Measurements from ENCODE around the gene TMEM132A. TPM values are rescaled to one million over a fixed set of nuclear protein-coding genes. Genes with fewer than 3 reads are reported as not detected.

The TMEM132A gene
- total and polyA plus RNA-seq, 9 of the 15 experiments (the other 6 are each of a cell fraction or from before 2014, with no cell fraction given): 0.04 to 1.1 (median 0.18) TPM; not detected in 4

- Histone ChIP-seq H3K4me2 (ENCODE audit: insufficient read depth, low read length) (no peak overlapping the region), H3K9ac (ENCODE audit: insufficient read depth in 1 of 2, low read depth in 2 of 2, low read length in 2 of 2) (no peak overlapping the region), H3K4me3 (no peak overlapping the region), H3K27ac (ENCODE audit: extremely low read depth, low read depth, low read length) (no peak overlapping the region), H3K36me3 (ENCODE audit: control insufficient read depth, insufficient read depth, low read length) (no peaks in the 10 kb centered on the region), H3K4me1 (replicated peaks in 1 of 2; ENCODE audit: control insufficient read depth in 2 of 2, insufficient read depth in 2 of 2, low read length in 2 of 2) (no peaks in the 10 kb centered on the region), H3K79me2 (ENCODE audit: control insufficient read depth, insufficient read depth, low read length) (no peaks in the 10 kb centered on the region), H4K20me1 (replicated peaks; ENCODE audit: control insufficient read depth, insufficient read depth, low read length) (0 out of 2 replicates have a peak, but pooled peaks cover 3% of the 10 kb centered on the region), H3K27me3 (ENCODE audit: control insufficient read depth in 2 of 2, insufficient read depth in 2 of 2, low read length in 2 of 2) (peaks cover 42 to 69% of the 10 kb centered on the region in 2 experiments), H2AFZ (ENCODE audit: low read depth, low read length) (no peak overlapping the region), H3K9me1 (ENCODE audit: control insufficient read depth, insufficient read depth, low read length) (no peaks in the 10 kb centered on the region), H3K9me3 (replicated peaks; ENCODE audit: control insufficient read depth, insufficient read depth, low read depth, low read length) (no peaks in the 10 kb centered on the region)
- no peak for TF ChIP-seq MTA2 (IDR thresholded peaks at IDR 0.05; ENCODE audit: low read depth)
- in situ Hi-C loops (cut with MboI) (no loop called here), intact Hi-C loops (cut with micrococcal nuclease) (no loop called here)
- ATAC-seq (no peak), FAIRE-seq (no peak), DNase-seq (ENCODE audit: extremely low read depth in 1 of 4, low spot score in 3 of 4) (no peak)
- BruUV-seq (replicated peaks): no TSS peak
- POLR2A ChIA-PET: interaction anchor here (0.6 to 0.7 kb wide), 2 partner anchors 154 to 417 kb away, joined by 3 read pairs; no protein-coding TSS in a partner anchor
- CTCF ChIA-PET (ENCODE audit: low intra/inter-chr PET ratio): no interaction called here
- 11% methylated on average over 17 of the region's 17 CpGs for WGBS (ENCODE audit: insufficient coverage, low coverage, missing lambda C conversion rate)
These were observed 62.0 kb downstream of the TMEM132A start for GRCh38 chr11:60985991-60986915.

Small RNA genes lying within 50 kb of the gene (small RNA-seq; reads per million reads assigned to genes)
- gene RNU6-933P: not detected

Other genes with a start within 250 kb of the TMEM132A start
Only the 7 nearest of the 13 such genes appear.
- gene CCDC86, start 82.3 kb upstream of the TMEM132A start, total RNA-seq (2014; rRNA removed): 85.1 and 104 TPM in 2 replicates
- 7.3 and 8.6 TPM in 2 replicates for gene CCDC86, start 82.3 kb upstream of the TMEM132A start, total RNA-seq (2014; rRNA removed; fragmentation: Illumina TruSeq; extraction: Trizol)
- 19.8 and 23.1 TPM in 2 replicates for gene CCDC86, start 82.3 kb upstream of the TMEM132A start, total RNA-seq (2015; rRNA removed; fragmentation: Illumina TruSeq; extraction: Trizol)
- 102 and 114 TPM in 2 replicates for gene CCDC86, start 82.3 kb upstream of the TMEM132A start, total RNA-seq (2021)
- gene CCDC86, start 82.3 kb upstream of the TMEM132A start, polyA plus RNA-seq (2011; rRNA removed): 25.2 and 34.9 TPM in 2 replicates
- gene CCDC86, start 82.3 kb upstream of the TMEM132A start, polyA plus RNA-seq (2014; fragmentation: Illumina TruSeq; extraction: Trizol): 90.5 and 97.8 TPM in 2 replicates
- gene CCDC86, start 82.3 kb upstream of the TMEM132A start, polyA plus RNA-seq (2014; fragmentation: Nextera tagmentation; extraction: Ambion mirVana): 1 to 10 TPM; 4.6 to 6.4 TPM
- 76.8 and 80.6 TPM in 2 replicates for gene CCDC86, start 82.3 kb upstream of the TMEM132A start, polyA plus RNA-seq (2014; rRNA removed)
- gene PTGDR2, start 68.5 kb upstream of the TMEM132A start, total RNA-seq (2014; rRNA removed): 1.9 and 2.5 TPM in 2 replicates
- gene PTGDR2, start 68.5 kb upstream of the TMEM132A start, total RNA-seq (2014; rRNA removed; fragmentation: Illumina TruSeq; extraction: Trizol): 0.64 and 0.80 TPM in 2 replicates
- gene PTGDR2, start 68.5 kb upstream of the TMEM132A start, total RNA-seq (2015; rRNA removed; fragmentation: Illumina TruSeq; extraction: Trizol): 0.87 and 1.1 TPM in 2 replicates
- 2.6 and 3.0 TPM in 2 replicates for gene PTGDR2, start 68.5 kb upstream of the TMEM132A start, total RNA-seq (2021)
- 1.7 and 1.9 TPM in 2 replicates for gene PTGDR2, start 68.5 kb upstream of the TMEM132A start, polyA plus RNA-seq (2011; rRNA removed)
- 1.6 TPM in 2 replicates for gene PTGDR2, start 68.5 kb upstream of the TMEM132A start, polyA plus RNA-seq (2014; fragmentation: Illumina TruSeq; extraction: Trizol)
- under 1 TPM; 0.51 to 0.55 TPM for gene PTGDR2, start 68.5 kb upstream of the TMEM132A start, polyA plus RNA-seq (2014; fragmentation: Nextera tagmentation; extraction: Ambion mirVana)
- 0.82 and 1.9 TPM in 2 replicates for gene PTGDR2, start 68.5 kb upstream of the TMEM132A start, polyA plus RNA-seq (2014; rRNA removed)
- not detected in 2 replicates for gene ZP1, start 56.9 kb upstream of the TMEM132A start, total RNA-seq (2014; rRNA removed)
- gene ZP1, start 56.9 kb upstream of the TMEM132A start, total RNA-seq (2014; rRNA removed; fragmentation: Illumina TruSeq; extraction: Trizol): not detected in 2 replicates
- not detected in 2 replicates for gene ZP1, start 56.9 kb upstream of the TMEM132A start, total RNA-seq (2015; rRNA removed; fragmentation: Illumina TruSeq; extraction: Trizol)
- not detected in 2 replicates for gene ZP1, start 56.9 kb upstream of the TMEM132A start, total RNA-seq (2021)
- 0.11 and 0.12 TPM in 2 replicates for gene ZP1, start 56.9 kb upstream of the TMEM132A start, polyA plus RNA-seq (2011; rRNA removed)
- not detected in 2 replicates for gene ZP1, start 56.9 kb upstream of the TMEM132A start, polyA plus RNA-seq (2014; fragmentation: Illumina TruSeq; extraction: Trizol)
- gene ZP1, start 56.9 kb upstream of the TMEM132A start, polyA plus RNA-seq (2014; fragmentation: Nextera tagmentation; extraction: Ambion mirVana): not detected
- 0.15 TPM in 1 of 2 replicates, not detected in the other for gene ZP1, start 56.9 kb upstream of the TMEM132A start, polyA plus RNA-seq (2014; rRNA removed)
- gene PRPF19, start 17.9 kb upstream of the TMEM132A start, total RNA-seq (2014; rRNA removed): 93.5 and 122 TPM in 2 replicates
- 58.4 and 68.0 TPM in 2 replicates for gene PRPF19, start 17.9 kb upstream of the TMEM132A start, total RNA-seq (2014; rRNA removed; fragmentation: Illumina TruSeq; extraction: Trizol)
- gene PRPF19, start 17.9 kb upstream of the TMEM132A start, total RNA-seq (2015; rRNA removed; fragmentation: Illumina TruSeq; extraction: Trizol): 84.9 and 89.6 TPM in 2 replicates
- gene PRPF19, start 17.9 kb upstream of the TMEM132A start, total RNA-seq (2021): 193 and 208 TPM in 2 replicates
- 31.5 and 61.8 TPM in 2 replicates for gene PRPF19, start 17.9 kb upstream of the TMEM132A start, polyA plus RNA-seq (2011; rRNA removed)
- 212 and 213 TPM in 2 replicates for gene PRPF19, start 17.9 kb upstream of the TMEM132A start, polyA plus RNA-seq (2014; fragmentation: Illumina TruSeq; extraction: Trizol)
- gene PRPF19, start 17.9 kb upstream of the TMEM132A start, polyA plus RNA-seq (2014; fragmentation: Nextera tagmentation; extraction: Ambion mirVana): 10 to 100 TPM in 1 of 2 experiments, 1 to 10 TPM in 1; 9.4 to 16.5 TPM
- 73.1 and 73.2 TPM in 2 replicates for gene PRPF19, start 17.9 kb upstream of the TMEM132A start, polyA plus RNA-seq (2014; rRNA removed)
- gene TMEM109, start 10.3 kb upstream of the TMEM132A start, total RNA-seq (2014; rRNA removed): 26.8 and 48.2 TPM in 2 replicates
- 23.3 and 30.5 TPM in 2 replicates for gene TMEM109, start 10.3 kb upstream of the TMEM132A start, total RNA-seq (2014; rRNA removed; fragmentation: Illumina TruSeq; extraction: Trizol)
- 31.3 and 32.7 TPM in 2 replicates for gene TMEM109, start 10.3 kb upstream of the TMEM132A start, total RNA-seq (2015; rRNA removed; fragmentation: Illumina TruSeq; extraction: Trizol)
- gene TMEM109, start 10.3 kb upstream of the TMEM132A start, total RNA-seq (2021): 69.8 and 79.0 TPM in 2 replicates
- 16.2 and 24.9 TPM in 2 replicates for gene TMEM109, start 10.3 kb upstream of the TMEM132A start, polyA plus RNA-seq (2011; rRNA removed)
- 71.3 and 83.1 TPM in 2 replicates for gene TMEM109, start 10.3 kb upstream of the TMEM132A start, polyA plus RNA-seq (2014; fragmentation: Illumina TruSeq; extraction: Trizol)
- 10 to 100 TPM in 1 of 2 experiments, 1 to 10 TPM in 1; 9.2 to 18.3 TPM for gene TMEM109, start 10.3 kb upstream of the TMEM132A start, polyA plus RNA-seq (2014; fragmentation: Nextera tagmentation; extraction: Ambion mirVana)
- 31.7 and 44.0 TPM in 2 replicates for gene TMEM109, start 10.3 kb upstream of the TMEM132A start, polyA plus RNA-seq (2014; rRNA removed)
- gene SLC15A3, start 27.7 kb downstream of the TMEM132A start, total RNA-seq (2014; rRNA removed): not detected in 2 replicates
- not detected in 2 replicates for gene SLC15A3, start 27.7 kb downstream of the TMEM132A start, total RNA-seq (2014; rRNA removed; fragmentation: Illumina TruSeq; extraction: Trizol)
- not detected in 2 replicates for gene SLC15A3, start 27.7 kb downstream of the TMEM132A start, total RNA-seq (2015; rRNA removed; fragmentation: Illumina TruSeq; extraction: Trizol)
- gene SLC15A3, start 27.7 kb downstream of the TMEM132A start, total RNA-seq (2021): 0.27 and 0.45 TPM in 2 replicates
- not detected in 2 replicates for gene SLC15A3, start 27.7 kb downstream of the TMEM132A start, polyA plus RNA-seq (2011; rRNA removed)
- not detected in 2 replicates for gene SLC15A3, start 27.7 kb downstream of the TMEM132A start, polyA plus RNA-seq (2014; fragmentation: Illumina TruSeq; extraction: Trizol)
- not detected for gene SLC15A3, start 27.7 kb downstream of the TMEM132A start, polyA plus RNA-seq (2014; fragmentation: Nextera tagmentation; extraction: Ambion mirVana)
- 0.07 TPM in 1 of 2 replicates, not detected in the other for gene SLC15A3, start 27.7 kb downstream of the TMEM132A start, polyA plus RNA-seq (2014; rRNA removed)
- not detected in 2 replicates for gene CD6, start 47.2 kb downstream of the TMEM132A start, total RNA-seq (2014; rRNA removed)
- gene CD6, start 47.2 kb downstream of the TMEM132A start, total RNA-seq (2014; rRNA removed; fragmentation: Illumina TruSeq; extraction: Trizol): not detected in 2 replicates
- not detected in 2 replicates for gene CD6, start 47.2 kb downstream of the TMEM132A start, total RNA-seq (2015; rRNA removed; fragmentation: Illumina TruSeq; extraction: Trizol)
- 0.84 and 1.5 TPM in 2 replicates for gene CD6, start 47.2 kb downstream of the TMEM132A start, total RNA-seq (2021)
- not detected in 2 replicates for gene CD6, start 47.2 kb downstream of the TMEM132A start, polyA plus RNA-seq (2011; rRNA removed)
- not detected in 2 replicates for gene CD6, start 47.2 kb downstream of the TMEM132A start, polyA plus RNA-seq (2014; fragmentation: Illumina TruSeq; extraction: Trizol)
- gene CD6, start 47.2 kb downstream of the TMEM132A start, polyA plus RNA-seq (2014; fragmentation: Nextera tagmentation; extraction: Ambion mirVana): not detected
- gene CD6, start 47.2 kb downstream of the TMEM132A start, polyA plus RNA-seq (2014; rRNA removed): not detected in 2 replicates